Mammary epithelial cell (primary cell): ENCODE measurements around the gene DDX41.

Experiments used
- CTCF ChIP-seq, 2 donors: IDR thresholded peaks in 1 of 2; conservative IDR thresholded peaks in 1 of 2; 2 replicates each; pipeline ENCODE4 v1.5.1; 2011 to 2012; ENCODE audit warnings: inconsistent platforms in 2 of 2, low read length in 2 of 2, mild to moderate bottlenecking in 2 of 2, control low read depth in 1 of 2, low read depth in 1 of 2; ENCODE audit not compliant: insufficient read depth in 1 of 2; ENCODE audit errors: extremely low read depth in 1 of 2
- EZH2 ChIP-seq: IDR thresholded peaks from 2 replicates; pipeline ENCODE4 v1.6.1; 2012; ENCODE audit warnings: low read length, inconsistent platforms, borderline replicate concordance

- TF ChIP-seq CTCF (conservative IDR thresholded peaks at IDR 0.05 in 1 of 2, IDR thresholded peaks at IDR 0.05 in 1 of 2; ENCODE audit: extremely low read depth in 1 of 2, insufficient read depth in 1 of 2, low read depth in 1 of 2, low read length in 2 of 2) (no peak), EZH2 (no peak)
These were observed 12.4 kb downstream of the DDX41 start for GRCh38 chr5:177504086-177505056.
